Astrocyte (in vitro differentiated cells and primary cell): ENCODE data around the gene ARHGEF40.

Experiments
- EZH2 ChIP-seq: IDR thresholded peaks from 2 replicates; pipeline ENCODE4 v1.6.1; 2012; ENCODE audit warnings: mild to moderate bottlenecking, low read length, inconsistent platforms; ENCODE audit not compliant: insufficient read depth
- TF ChIP-seq, protein P1 (sequence below): IDR thresholded peaks from 2 replicates; pipeline ENCODE4 v1.5.1; 2011; ENCODE audit warnings: low read depth, mild to moderate bottlenecking, inconsistent platforms, low read length, moderate library complexity; ENCODE audit not compliant: insufficient read depth

DNA sequence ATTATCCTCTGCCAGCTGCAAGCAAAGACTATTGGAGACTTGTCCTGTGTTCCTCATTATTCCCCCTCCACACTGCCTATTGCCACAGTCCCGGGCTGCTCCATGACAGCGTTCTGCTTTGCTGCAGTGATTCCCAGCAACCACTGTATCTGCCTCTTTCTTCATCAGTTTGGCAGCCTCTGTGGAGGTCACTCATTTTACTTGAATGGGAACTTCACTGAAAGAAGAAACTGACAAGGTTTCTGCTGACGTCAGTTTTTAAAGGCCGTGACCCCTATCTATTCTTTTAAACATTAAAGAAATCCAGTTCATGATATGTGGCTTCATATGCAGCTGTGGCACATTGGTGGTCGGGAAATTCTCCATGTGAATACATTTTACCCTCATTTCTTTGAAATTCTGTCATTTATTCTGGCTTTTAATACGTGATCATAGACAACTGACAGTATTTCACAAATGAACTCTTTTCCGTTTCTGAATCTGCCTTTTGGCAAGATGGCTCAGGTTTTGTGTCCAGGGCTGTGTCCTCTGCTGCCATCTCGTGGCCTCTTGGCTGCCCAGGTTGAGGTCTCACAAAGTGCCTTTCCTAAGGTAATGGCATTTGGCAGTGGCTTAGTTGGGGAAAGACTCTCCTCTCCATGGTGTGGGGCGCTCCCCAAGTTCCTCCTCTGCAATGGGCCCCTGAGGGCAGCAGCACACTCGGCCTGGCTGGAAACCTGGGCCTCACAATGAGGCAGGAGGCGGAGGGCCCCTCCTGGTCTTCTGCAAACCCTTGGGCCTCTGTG, 36.6 kb downstream of the ARHGEF40 start:
- TF ChIP-seq, protein P1, sequence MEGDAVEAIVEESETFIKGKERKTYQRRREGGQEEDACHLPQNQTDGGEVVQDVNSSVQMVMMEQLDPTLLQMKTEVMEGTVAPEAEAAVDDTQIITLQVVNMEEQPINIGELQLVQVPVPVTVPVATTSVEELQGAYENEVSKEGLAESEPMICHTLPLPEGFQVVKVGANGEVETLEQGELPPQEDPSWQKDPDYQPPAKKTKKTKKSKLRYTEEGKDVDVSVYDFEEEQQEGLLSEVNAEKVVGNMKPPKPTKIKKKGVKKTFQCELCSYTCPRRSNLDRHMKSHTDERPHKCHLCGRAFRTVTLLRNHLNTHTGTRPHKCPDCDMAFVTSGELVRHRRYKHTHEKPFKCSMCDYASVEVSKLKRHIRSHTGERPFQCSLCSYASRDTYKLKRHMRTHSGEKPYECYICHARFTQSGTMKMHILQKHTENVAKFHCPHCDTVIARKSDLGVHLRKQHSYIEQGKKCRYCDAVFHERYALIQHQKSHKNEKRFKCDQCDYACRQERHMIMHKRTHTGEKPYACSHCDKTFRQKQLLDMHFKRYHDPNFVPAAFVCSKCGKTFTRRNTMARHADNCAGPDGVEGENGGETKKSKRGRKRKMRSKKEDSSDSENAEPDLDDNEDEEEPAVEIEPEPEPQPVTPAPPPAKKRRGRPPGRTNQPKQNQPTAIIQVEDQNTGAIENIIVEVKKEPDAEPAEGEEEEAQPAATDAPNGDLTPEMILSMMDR = peak; percentile 95
- TF ChIP-seq EZH2 = no peak
